PC-3 (cell line): ENCODE measurements around the gene BZW1. TPM values are rescaled to one million over a fixed set of nuclear protein-coding genes. Genes with fewer than 3 reads are reported as not detected.

Source experiments
- ATAC-seq: fragments of 200-7000 bp; cut with Tn5 transposase; 2 replicates; pipeline ENCODE4 v1.9.1; 2020; ENCODE audit warnings: mild to moderate bottlenecking, moderate library complexity
- BruUV-seq: library from RNA; stranded (reverse); fragments of 400-500 nt; replicated peaks from 2 replicates; lab custom pipeline; 2021; lab: Mats Ljungman, UMichigan
- CTCF ChIA-PET: fragments of 300-600 bp; sonication (Branson Sonifier 250); formaldehyde crosslinking; loops from one replicate; lab custom pipeline; 2022; ENCODE audit warnings: antibody characterized with exemption; lab: Charles Lee
- POLR2A ChIA-PET: fragments of 300-600 bp; sonication (Branson Sonifier 250); formaldehyde crosslinking; loops from one replicate; lab custom pipeline; 2022; ENCODE audit warnings: antibody characterized with exemption; ENCODE audit not compliant: unreplicated experiment; lab: Charles Lee
- DNase-seq: peaks from one replicate; pipeline ENCODE4 v3.0.0-alpha.2; 2015
- H2AFZ ChIP-seq: fragments of 300-600 bp; sonication (generic); 2 replicates; pipeline ENCODE4 v1.6.0; 2016; ENCODE audit warnings: antibody characterized with exemption, low read length
- H3F3A ChIP-seq: fragments of 300-600 bp; sonication (generic); one replicate; pipeline ENCODE4 v1.6.0; 2017; ENCODE audit warnings: antibody characterized with exemption, low read length, control low read depth, mild to moderate bottlenecking; ENCODE audit not compliant: unreplicated experiment
- H3K27ac ChIP-seq: fragments of 300-600 bp; sonication (generic); 2 replicates; pipeline ENCODE4 v1.5.1; 2016; ENCODE audit warnings: mild to moderate bottlenecking, low read length
- H3K27me3 ChIP-seq: fragments of 300-600 bp; sonication (generic); 2 replicates; pipeline ENCODE4 v1.6.1; 2016; ENCODE audit warnings: low read length, mixed read lengths
- H3K36me3 ChIP-seq: fragments of 300-600 bp; sonication (generic); 2 replicates; pipeline ENCODE4 v1.6.1; 2016; ENCODE audit warnings: low read depth, mixed run types, low read length, mixed read lengths
- H3K4me1 ChIP-seq: fragments of 300-600 bp; sonication (generic); 2 replicates; pipeline ENCODE4 v1.5.1; 2016; ENCODE audit warnings: low read length; ENCODE audit not compliant: insufficient read depth
- H3K4me2 ChIP-seq: fragments of 300-600 bp; sonication (generic); 2 replicates; pipeline ENCODE4 v1.6.0; 2016; ENCODE audit warnings: low read length
- H3K4me3 ChIP-seq: fragments of 300-600 bp; sonication (generic); 2 replicates; pipeline ENCODE4 v1.5.1; 2016; ENCODE audit warnings: mild to moderate bottlenecking, low read length, mixed read lengths
- H3K79me2 ChIP-seq: fragments of 300-600 bp; sonication (generic); 2 replicates; pipeline ENCODE4 v1.6.1; 2017; ENCODE audit warnings: low read length, mixed read lengths
- H3K9ac ChIP-seq: fragments of 300-600 bp; sonication (generic); 2 replicates; pipeline ENCODE4 v1.6.0; 2016; ENCODE audit warnings: mild to moderate bottlenecking, low read length
- H3K9me2 ChIP-seq: fragments of 300-600 bp; sonication (generic); replicated peaks from 2 replicates; pipeline ENCODE4 v1.6.1; 2016; ENCODE audit warnings: mixed run types, low read length, mixed read lengths
- H3K9me3 ChIP-seq: fragments of 300-600 bp; sonication (generic); 2 replicates; pipeline ENCODE4 v1.6.1; 2016; ENCODE audit warnings: low read length, mixed read lengths
- H4K20me1 ChIP-seq: fragments of 300-600 bp; sonication (generic); 2 replicates; pipeline ENCODE4 v1.6.1; 2016; ENCODE audit warnings: low read length, mixed read lengths
- EZH2 ChIP-seq: fragments of 300-600 bp; sonication (generic); IDR thresholded peaks from one replicate; pipeline ENCODE4 v1.6.1; 2017; ENCODE audit warnings: antibody characterized with exemption, mild to moderate bottlenecking, low read length; ENCODE audit not compliant: unreplicated experiment
- EZH2phosphoT487 ChIP-seq: fragments of 300-600 bp; sonication (generic); IDR thresholded peaks from 2 replicates; pipeline ENCODE4 v1.6.1; 2018; ENCODE audit warnings: mild to moderate bottlenecking, antibody characterized with exemption, low read length, borderline replicate concordance
- intact Hi-C: fragments of 100-400 bp; cut with micrococcal nuclease; formaldehyde crosslinking; loops from 2 replicates; pipeline ENCODE4 v1.9.0; 2023
- total RNA-seq: library from RNA; depleted of rRNA; stranded (reverse); fragments of >200 nt; gene quantifications from 2 replicates; pipeline ENCODE4 v1.2.3, GENCODE V29; 2014
- TF ChIP-seq, protein P1 (sequence below): fragments of 300-600 bp; sonication (generic); conservative IDR thresholded peaks from 2 replicates; pipeline ENCODE4 v1.5.1; 2017; ENCODE audit warnings: antibody characterized with exemption, low read depth, mild to moderate bottlenecking, low read length

The BZW1 gene
- total RNA-seq, 1 experiment from 2014 or later: 626 TPM

DNA sequence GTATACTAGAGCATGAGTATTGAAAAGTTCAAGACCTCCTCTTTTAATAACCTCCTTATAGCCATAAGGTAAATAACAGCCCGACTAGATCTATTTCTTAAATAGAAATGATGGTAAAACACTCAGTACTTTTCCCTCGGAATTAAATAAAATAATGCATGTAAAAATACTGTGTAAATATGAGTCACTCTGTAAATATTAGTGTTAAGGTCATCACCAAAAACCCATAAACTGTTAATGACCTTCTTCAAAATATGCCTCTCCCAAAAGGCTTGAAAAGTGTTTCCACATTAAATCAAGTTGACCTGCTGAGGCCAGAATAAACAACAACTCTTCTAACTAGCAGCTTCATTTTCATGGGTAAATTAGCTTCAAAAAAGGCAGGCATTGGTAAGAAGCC, 25.3 kb upstream of the BZW1 start:
- H3K36me3 ChIP-seq: no peaks in the 10 kb centered on the region
- H3K4me3 ChIP-seq: peak overlapping the region; percentile 50
- peak overlapping the region; percentile 81 for H3K4me2 ChIP-seq
- ATAC-seq (peak; percentile 57), DNase-seq (peak; percentile 89)
- no peaks in the 10 kb centered on the region for H3K27me3 ChIP-seq
- no peaks in the 10 kb centered on the region for H4K20me1 ChIP-seq
- BruUV-seq: no TSS peak
- no peaks in the 10 kb centered on the region for H3K9me2 ChIP-seq
- H3F3A ChIP-seq: peaks cover 18% of the 10 kb centered on the region
- peak overlapping the region; percentile 91 for H3K9ac ChIP-seq
- intact Hi-C loops: loop anchor here (1.0 to 2.0 kb wide), 2 partner anchors 8 to 50 kb away; no protein-coding TSS in a partner anchor
- no peaks in the 10 kb centered on the region for H3K9me3 ChIP-seq
- H3K27ac ChIP-seq: peak overlapping the region; percentile 98
- ChIA-PET CTCF (interaction anchor here (0.7 kb wide), 1 partner anchor 25 kb away, joined by 7 read pairs; no protein-coding TSS in a partner anchor), POLR2A (interaction anchor here (0.7 kb wide), 1 partner anchor 28 kb away, joined by 7 read pairs; no protein-coding TSS in a partner anchor)
- H3K4me1 ChIP-seq: peaks cover 72% of the 10 kb centered on the region
- H2AFZ ChIP-seq: no peak overlapping the region
- no peaks in the 10 kb centered on the region for H3K79me2 ChIP-seq
- no peak for TF ChIP-seq EZH2phosphoT487
- TF ChIP-seq, protein P1, sequence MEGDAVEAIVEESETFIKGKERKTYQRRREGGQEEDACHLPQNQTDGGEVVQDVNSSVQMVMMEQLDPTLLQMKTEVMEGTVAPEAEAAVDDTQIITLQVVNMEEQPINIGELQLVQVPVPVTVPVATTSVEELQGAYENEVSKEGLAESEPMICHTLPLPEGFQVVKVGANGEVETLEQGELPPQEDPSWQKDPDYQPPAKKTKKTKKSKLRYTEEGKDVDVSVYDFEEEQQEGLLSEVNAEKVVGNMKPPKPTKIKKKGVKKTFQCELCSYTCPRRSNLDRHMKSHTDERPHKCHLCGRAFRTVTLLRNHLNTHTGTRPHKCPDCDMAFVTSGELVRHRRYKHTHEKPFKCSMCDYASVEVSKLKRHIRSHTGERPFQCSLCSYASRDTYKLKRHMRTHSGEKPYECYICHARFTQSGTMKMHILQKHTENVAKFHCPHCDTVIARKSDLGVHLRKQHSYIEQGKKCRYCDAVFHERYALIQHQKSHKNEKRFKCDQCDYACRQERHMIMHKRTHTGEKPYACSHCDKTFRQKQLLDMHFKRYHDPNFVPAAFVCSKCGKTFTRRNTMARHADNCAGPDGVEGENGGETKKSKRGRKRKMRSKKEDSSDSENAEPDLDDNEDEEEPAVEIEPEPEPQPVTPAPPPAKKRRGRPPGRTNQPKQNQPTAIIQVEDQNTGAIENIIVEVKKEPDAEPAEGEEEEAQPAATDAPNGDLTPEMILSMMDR: no peak
- no peak for TF ChIP-seq EZH2

DNA sequence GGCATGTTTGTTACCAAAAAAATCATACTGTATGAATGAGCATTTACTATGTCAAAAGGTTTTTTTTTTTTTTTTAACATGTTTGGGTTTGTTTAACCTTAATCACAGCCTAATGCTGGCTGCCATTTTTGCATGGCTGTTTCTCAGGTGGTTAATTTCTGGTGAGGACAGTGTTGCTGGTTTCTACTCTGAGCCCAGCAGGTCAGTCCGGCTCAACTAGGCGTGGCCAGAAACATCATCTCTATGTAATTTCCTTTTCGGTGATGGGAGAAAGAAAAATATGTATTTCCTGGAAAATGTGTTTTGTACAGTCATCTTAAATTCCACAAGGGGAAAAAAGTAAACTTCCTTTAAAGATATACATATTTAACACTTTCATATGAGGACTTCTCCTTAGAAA, 24.9 kb upstream of the BZW1 start:
- Histone ChIP-seq H3K27me3 (no peaks in the 10 kb centered on the region), H3K9me2 (no peaks in the 10 kb centered on the region), H3K9ac (peak overlapping the region; percentile 91), H3K27ac (peak overlapping the region; percentile 98), H2AFZ (no peak overlapping the region), H3K4me3 (peak overlapping the region; percentile 50), H3K9me3 (no peaks in the 10 kb centered on the region), H3F3A (peaks cover 18% of the 10 kb centered on the region), H3K4me1 (peaks cover 68% of the 10 kb centered on the region), H3K4me2 (peak overlapping the region; percentile 81), H3K36me3 (no peaks in the 10 kb centered on the region), H4K20me1 (no peaks in the 10 kb centered on the region), H3K79me2 (no peaks in the 10 kb centered on the region)
- no peak for TF ChIP-seq EZH2
- TF ChIP-seq EZH2phosphoT487: no peak
- TF ChIP-seq, protein P1: no peak
- ChIA-PET CTCF (interaction anchor here (0.6 to 0.7 kb wide), 2 partner anchors 25 kb away, joined by 3 to 7 read pairs; partner anchors contain the start of gene BZW1), POLR2A (interaction anchor here (0.7 kb wide), 1 partner anchor 28 kb away, joined by 7 read pairs; no protein-coding TSS in a partner anchor)
- DNase-seq (peak; percentile 86), ATAC-seq (peak; percentile 58)
- intact Hi-C loops: loop anchor here (1.0 to 2.0 kb wide), 4 partner anchors 9 to 74 kb away; no protein-coding TSS in a partner anchor
- BruUV-seq: TSS peak; percentile 94
